Activated CD4-positive, alpha-beta T cell treated with anti-CD3 and anti-CD28 coated beads, Interleukin-2, Interleukin-6, amounts not matched to agents 100 ng/mL and 50 ng/mL, durations not matched to agents 16 hours and 8 hours (primary cell): ENCODE results near the gene PTPRU.
"Not testable (repeated sequence)": the region's sequence is repeated elsewhere in the genome, so short reads cannot be mapped to it uniquely, and the experiment has no call there.

Source experiments
- DNase-seq: peaks from one replicate; pipeline ENCODE4 v3.0.0-alpha.2; 2020

Gene PTPRU

GRCh38 chr1:29297450-29297849 is 61.1 kb downstream of the PTPRU start:
- DNase-seq, result no peak

DNA sequence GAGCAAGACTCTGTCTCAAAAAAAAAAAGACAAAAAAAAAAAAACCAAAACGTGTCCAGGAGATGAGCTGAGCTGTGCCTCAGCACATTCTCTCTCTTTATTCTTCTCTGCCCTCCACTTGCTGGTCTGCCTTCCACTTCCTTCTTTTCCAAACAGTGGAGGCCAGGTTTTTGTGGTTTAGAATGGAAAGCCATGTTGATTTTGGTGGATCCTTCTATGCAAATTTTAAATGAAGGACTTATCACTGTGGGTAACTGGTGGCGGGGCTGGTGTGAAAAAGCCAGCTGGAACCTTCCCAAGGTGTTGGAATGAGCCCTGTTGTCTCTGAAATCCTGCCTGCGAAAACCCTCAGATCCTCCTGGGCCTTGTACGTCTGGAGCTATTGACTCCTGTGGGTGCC is 61.9 kb downstream of the PTPRU start:
- DNase-seq, result no peak

DNA sequence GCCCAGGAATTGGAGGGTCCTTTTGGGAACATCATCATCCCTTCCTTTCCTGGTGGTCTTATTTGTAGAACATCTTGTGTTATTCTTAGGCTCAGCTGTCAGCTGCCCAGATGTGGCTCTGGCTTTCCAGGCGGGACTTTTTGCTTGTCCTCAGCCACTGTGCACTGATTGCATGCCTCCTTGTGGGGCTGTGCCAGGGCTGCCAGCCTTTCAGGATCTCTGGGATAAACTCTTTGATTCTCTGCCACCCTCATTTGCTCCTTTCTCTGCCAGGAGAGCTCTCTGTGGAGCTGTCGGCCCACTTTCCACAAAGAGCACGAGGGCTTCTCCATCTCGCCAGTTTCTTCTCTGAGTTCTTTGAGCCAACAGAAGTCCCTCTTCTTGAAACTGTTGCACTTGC is 63.1 kb downstream of the PTPRU start:
- DNase-seq, result no peak

DNA sequence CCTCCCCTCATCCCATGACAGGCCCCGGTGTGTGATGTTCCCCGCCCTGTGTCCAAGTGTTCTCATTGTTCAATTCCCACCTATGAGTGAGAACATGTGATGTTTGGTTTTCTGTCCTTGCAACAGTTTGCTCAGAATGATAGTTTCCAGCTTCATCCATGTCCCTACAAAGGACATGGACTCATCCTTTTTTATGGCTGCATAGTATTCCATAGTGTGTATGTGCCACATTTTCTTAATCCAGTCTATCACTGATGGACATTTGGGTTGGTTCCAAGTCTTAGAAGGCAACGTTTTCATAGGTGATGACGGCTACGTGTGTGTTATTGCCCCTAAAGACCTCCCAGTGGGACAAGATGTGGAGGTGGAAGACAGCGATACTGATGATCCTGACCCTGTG is 65.4 kb downstream of the PTPRU start:
- DNase-seq, result not testable (repeated sequence)

- no peak for DNase-seq
Observed at GRCh38 chr1:29303201-29304024, 67.1 kb downstream of the PTPRU start.

GRCh38 chr1:29304025-29304684 is 67.8 kb downstream of the PTPRU start:
- no peak for DNase-seq

DNA sequence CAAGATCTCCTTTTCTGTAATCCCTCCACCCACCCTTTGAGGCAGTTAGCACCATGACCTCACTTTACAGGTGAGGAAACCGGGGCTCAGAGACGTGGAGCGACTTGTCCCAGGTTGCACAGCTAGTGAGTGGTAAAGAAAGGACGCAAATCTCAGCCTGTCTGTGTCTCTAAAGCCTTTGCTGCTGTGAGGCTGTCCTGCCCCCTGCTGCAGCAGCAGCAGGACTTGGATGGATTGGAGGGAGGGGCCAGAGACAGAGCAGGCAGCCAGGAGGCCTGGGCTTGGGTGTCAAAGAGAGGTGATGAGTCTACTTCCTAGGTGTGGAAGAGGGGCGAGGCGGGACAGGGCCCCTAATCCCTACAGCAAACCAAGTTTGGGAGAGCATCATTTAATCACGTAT is 69.6 kb downstream of the PTPRU start:
- DNase-seq, result no peak

DNA sequence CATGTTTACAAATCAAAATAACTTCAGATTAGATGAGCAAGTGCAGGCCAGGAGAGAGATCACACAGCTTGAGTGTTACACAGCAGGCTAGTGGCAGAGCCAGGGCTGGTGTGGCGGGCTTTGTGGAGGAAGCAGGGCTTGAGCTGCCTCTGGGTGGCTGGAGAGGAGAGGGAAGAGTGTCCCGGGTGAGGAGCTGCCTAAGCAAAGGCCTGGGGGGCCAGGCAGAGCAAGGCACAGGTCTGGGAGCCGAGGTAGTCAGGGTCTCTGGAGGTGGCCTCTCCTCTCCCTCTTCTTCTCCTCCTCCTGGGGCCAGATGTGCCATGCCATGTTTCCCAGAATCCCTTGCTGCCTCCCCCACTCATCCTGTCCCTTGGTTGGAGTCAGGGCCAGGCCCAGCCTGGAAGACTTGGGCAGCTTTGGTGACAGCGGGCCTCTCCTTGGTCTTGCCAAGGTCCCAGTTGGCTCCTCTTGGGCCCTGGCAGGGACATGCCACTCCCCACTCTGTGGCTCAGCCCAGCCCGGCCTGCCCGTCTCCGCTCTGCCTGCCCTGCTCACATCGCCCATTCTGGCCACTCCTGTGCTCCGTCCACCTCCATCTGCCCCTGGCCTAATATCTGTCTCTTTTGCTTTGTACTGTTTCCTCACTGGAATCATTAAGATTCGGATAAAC is 70.3 kb downstream of the PTPRU start:
- DNase-seq, result no peak

- no peak for DNase-seq
Observed at GRCh38 chr1:29309075-29309474, 72.8 kb downstream of the PTPRU start.

DNA sequence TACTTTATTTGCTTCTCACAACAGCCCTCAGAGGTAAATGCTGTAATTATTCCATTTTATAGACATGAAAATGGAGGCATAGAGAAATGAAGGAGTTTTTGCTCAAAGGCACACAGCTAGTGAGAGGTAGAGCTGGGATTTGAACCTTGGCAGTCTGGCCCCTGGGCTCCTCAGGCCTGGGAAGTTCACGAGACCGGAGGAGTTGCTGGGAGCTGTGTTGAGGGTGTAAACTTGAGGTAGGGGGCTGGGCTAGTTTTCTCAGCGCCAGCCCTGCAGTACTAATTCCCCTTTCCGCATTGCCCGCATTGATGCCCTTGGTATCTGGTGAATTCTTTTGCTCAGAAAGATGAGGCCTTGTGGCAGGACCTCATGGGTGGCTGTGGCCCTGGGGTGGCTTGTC is 73.3 kb downstream of the PTPRU start:
- no peak for DNase-seq

GRCh38 chr1:29310616-29311180 is 74.4 kb downstream of the PTPRU start:
- no peak for DNase-seq

DNA sequence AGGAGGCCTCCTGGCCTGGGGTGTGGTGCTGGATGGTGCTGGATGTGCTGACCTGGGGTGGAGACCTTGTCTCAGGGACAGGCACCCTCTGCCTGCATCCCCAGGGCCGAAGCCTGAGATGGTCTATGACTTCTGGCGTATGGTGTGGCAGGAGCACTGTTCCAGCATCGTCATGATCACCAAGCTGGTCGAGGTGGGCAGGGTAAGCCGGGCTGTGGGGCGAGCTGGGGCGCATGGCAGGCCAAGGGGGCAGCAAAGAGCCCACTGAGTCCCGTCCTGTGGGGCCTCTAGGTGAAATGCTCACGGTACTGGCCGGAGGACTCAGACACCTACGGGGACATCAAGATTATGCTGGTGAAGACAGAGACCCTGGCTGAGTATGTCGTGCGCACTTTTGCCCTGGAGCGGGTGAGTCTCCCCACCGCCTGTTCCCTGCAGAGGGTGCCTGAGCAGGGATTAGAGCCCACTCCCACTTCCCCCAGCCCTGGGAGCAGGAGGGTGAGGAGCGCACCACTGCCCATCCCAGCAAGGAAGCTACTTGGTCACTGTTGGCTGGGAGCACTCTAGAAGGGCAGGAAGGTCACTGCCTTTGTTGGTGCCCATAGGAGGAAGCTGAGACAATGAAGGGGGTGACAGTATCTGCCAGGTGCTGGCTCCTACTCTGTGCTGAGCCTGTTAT is 75.2 kb downstream of the PTPRU start:
- no peak for DNase-seq

GRCh38 chr1:29312469-29313461 is 76.4 kb downstream of the PTPRU start:
- DNase-seq, result no peak

DNA sequence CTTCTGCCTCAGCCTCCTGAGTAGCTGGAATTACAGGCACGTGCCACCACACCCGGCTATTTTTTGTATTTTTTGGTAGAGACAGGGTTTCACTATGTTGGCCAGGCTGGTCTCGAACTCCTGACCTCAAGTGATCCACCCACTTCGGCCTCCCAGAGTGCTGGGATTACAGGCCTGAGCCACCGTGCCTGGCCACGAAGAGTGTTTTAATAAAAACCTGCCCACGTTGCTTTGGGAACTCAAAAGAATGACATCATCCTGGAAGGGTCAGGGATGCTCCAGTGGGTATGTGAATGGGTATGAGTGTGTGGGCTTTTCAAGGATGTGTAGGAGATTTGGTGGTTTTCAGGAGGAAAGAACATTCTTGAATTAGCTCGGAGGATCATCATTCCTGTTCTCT is 78.4 kb downstream of the PTPRU start:
- DNase-seq, result not testable (repeated sequence)

GRCh38 chr1:29315262-29315661 is 78.9 kb downstream of the PTPRU start:
- no peak for DNase-seq

DNA sequence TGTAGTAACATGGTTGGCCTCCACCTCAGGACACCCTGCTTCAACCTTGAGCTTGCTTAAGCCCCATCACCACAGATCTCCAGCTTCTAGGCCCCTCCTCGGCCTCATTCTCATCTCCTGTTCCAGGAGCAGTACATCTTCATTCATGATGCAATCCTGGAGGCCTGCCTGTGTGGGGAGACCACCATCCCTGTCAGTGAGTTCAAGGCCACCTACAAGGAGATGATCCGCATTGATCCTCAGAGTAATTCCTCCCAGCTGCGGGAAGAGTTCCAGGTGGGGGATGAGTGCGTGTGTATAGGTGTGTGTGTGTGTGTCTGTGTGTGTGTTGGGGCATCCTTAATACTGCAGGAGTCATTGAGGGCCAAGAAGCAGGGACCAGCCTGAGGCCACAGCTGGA is 79.6 kb downstream of the PTPRU start:
- DNase-seq, result no peak

DNA sequence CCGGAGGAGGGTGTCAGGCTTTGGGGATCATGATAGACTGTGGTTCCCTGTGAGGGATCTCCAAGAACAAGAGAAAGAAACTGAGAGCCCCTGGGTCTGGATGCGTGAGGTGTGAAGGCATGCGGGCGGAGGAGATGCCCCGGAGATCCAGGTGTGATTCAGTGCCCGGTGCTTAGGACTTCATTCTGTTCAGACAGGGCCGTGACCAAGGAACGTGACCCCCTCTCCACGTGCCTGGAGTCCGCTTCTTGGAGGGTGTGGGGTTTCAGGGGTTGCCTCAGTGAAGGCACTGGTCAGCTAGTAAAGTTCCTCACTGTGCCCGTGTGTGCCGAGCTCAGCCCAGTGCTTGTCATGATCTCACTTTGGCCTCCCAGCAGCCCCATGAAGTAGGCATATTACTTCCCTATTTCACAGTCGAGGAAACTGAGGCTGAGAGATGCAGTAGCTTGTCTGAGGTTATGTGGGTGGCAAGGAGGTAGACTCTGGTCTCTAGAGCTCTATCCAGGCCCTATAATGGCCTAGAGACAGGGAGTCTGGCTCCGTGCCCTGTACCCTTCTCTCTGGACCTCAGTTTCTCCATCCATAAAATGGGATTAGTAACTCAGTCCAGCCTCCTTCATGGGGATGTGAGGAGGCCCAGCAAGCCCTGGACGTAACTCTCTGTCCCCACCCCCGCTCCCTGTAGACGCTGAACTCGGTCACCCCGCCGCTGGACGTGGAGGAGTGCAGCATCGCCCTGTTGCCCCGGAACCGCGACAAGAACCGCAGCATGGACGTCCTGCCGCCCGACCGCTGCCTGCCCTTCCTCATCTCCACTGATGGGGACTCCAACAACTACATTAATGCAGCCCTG is 81.0 kb downstream of the PTPRU start:
- no peak for DNase-seq

DNA sequence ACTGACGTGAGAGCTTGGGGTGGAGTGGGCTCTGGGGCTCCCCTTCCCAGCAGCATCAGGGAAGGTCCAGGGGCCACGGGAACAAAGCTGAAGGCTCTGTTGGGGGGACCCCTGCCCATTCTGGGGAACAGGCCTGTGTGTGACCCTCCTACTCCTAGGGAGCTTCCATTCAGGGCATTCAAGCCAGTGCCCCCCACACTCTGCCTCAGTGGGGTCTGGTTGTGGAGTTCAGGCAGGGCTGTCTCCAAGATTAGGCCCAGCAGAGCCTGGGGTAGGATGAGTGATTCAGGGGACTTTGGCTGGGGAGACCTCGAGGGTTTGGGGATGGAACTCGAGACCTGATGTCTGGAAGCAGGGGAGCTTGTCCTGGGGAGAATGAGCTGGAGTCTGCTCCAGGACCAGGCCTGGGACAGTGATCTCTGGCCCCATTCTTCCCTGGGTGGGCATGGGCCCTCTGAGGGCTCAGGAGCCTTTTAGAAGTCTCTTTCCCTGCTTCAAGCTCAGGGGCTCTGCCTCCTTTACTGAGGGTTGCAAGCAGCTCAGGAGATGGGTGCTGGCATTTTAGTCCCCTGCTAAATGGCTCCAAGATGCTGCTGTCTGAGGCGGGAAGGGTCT is 81.7 kb downstream of the PTPRU start:
- DNase-seq, result no peak

GRCh38 chr1:29318724-29319123 is 82.4 kb downstream of the PTPRU start:
- no peak for DNase-seq
